Heart left ventricle (tissue), 13 donors: ENCODE results near the gene CATSPERZ.

Experiments
- POLR2A ChIP-seq, 2 donors: fragments of 450-650 bp; IDR thresholded peaks; one replicate each; pipeline ENCODE4 v1.6.1; 2017; ENCODE audit warnings: antibody characterized with exemption in 2 of 2, mild to moderate bottlenecking in 2 of 2, moderate library complexity in 2 of 2
- TF ChIP-seq, protein P1 (sequence below), 12 donors: fragments of 200-600 bp; sonication (generic) in 4 of 12; IDR thresholded peaks; one replicate each; pipeline versions ENCODE4 v1.5.0 to v1.8.0; 2018 to 2022; ENCODE audit warnings: antibody characterized with exemption in 12 of 12, mild to moderate bottlenecking in 5 of 12
- donor health status: ischemic (EF 13 %, LVEDD 7.1; RV severe dilation, severe dysfunction).
- donor health status: DM: no; HTN: yes; CAD: no.
- donor health status: DM: no; HTN: no; CAD: no.
- donor health status: ischemic (EF 25% LVEDD 6.9; RV normal size, moderate dysfunction).
- donor health status: ischemic (EF 25% LVEDD 5.7; RV mildly dilated, moderate dysfunction).
- donor health status: ischemic (EF 35%, LVEDD 5.7; RV mildly dilated, moderate dysfunction).
- donor health status: nonischemic (EF 11% LVEDD 7.7; RV severe dilation, severe dysfunction).
- donor health status: DM: yes; HTN: yes; CAD: no.
- donor health status: PGD.
- donor health status: ischemic (EF 29% LVEDD 5.4; RV normal size, mild dysfunction).
- donor health status: nonischemic (EF 23%, LVEDD 6.1; RV moderate dilation, normal function).

GRCh38 chr11:64258356-64258755 lies 41.8 kb upstream of the CATSPERZ start:
- no peak for TF ChIP-seq POLR2A (IDR thresholded peaks at IDR 0.05)
- TF ChIP-seq, protein P1, sequence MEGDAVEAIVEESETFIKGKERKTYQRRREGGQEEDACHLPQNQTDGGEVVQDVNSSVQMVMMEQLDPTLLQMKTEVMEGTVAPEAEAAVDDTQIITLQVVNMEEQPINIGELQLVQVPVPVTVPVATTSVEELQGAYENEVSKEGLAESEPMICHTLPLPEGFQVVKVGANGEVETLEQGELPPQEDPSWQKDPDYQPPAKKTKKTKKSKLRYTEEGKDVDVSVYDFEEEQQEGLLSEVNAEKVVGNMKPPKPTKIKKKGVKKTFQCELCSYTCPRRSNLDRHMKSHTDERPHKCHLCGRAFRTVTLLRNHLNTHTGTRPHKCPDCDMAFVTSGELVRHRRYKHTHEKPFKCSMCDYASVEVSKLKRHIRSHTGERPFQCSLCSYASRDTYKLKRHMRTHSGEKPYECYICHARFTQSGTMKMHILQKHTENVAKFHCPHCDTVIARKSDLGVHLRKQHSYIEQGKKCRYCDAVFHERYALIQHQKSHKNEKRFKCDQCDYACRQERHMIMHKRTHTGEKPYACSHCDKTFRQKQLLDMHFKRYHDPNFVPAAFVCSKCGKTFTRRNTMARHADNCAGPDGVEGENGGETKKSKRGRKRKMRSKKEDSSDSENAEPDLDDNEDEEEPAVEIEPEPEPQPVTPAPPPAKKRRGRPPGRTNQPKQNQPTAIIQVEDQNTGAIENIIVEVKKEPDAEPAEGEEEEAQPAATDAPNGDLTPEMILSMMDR (IDR thresholded peaks at IDR 0.05) = no peak
